Globus pallidus (tissue), 1 donor: ENCODE data around the gene ZSCAN20.

Experiments
- DNase-seq: peaks from one replicate; pipeline ENCODE4 v3.0.0-alpha.2; 2015; ENCODE audit warnings: low spot score

The ZSCAN20 gene

GRCh38 chr1:33472269-33472980 is at the start of gene ZSCAN20:
Gene ZSCAN20 (plus strand): TSS chr1:33472645. CDS start chr1:33479289, 6,644 bp downstream.
- DNase-seq: peak; percentile 98

- no peak for DNase-seq
Measured at GRCh38 chr1:33424205-33424604, 48.2 kb upstream of the ZSCAN20 start.

GRCh38 chr1:33424610-33425009 is 47.8 kb upstream of the ZSCAN20 start:
- DNase-seq: no peak

GRCh38 chr1:33425900-33426299 is 46.5 kb upstream of the ZSCAN20 start:
- DNase-seq: no peak

DNA sequence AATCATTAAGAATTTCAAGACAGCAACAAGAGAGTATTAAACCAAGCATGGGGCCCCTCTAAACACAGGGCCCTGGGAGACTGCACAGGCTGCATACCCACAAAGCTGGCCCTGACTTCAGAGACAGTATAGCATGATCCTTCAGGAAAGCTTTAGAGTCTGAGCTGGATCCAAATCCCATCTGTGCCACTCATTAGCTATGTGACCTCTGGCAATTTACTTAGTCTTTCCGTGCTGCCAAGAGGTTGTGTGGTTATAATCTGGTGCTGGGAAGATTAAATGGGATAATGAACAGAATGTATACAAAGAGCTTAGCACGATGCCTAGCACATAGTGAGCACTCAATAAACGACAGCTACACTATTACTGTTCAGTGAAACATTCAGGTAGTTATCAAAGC is 45.5 kb upstream of the ZSCAN20 start:
- no peak for DNase-seq

DNA sequence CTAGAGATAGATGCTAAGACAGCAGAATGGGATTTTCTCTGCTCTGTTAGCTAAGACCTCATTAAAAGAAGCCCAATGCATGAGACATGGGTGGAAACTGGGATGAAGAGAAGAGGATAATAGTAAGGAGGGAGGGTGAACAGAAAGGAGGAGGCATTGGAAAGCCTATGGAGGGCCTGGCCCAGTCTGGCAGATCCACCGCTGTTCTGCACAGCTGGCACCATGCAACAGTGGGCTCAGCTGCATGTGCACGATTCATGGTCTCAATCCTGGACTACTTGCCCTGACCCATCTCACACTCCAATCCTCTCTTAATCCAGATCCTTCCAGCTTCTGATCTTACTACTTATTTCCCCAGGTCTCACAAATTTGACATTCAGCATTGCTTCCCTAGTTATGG is 43.8 kb upstream of the ZSCAN20 start:
- no peak for DNase-seq

DNA sequence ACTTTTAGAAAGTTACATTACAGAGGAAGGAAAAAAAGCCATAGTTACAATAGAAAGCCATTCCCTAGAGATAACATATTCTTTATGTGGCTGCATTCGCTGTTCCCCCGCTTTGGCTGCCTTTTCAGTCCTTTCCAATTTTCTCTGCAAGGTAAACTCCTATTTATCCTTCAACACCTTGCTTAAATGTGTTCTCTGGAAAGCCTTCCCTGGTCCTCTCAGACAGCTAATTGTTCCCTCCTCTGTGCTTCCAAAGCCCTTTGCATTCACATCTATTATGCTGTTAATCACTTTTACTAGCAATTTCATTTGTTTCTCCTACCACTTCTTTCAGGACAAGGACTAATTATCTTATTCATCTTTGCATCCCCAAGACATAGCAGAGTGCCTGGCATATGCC is 43.1 kb upstream of the ZSCAN20 start:
- DNase-seq: no peak

DNA sequence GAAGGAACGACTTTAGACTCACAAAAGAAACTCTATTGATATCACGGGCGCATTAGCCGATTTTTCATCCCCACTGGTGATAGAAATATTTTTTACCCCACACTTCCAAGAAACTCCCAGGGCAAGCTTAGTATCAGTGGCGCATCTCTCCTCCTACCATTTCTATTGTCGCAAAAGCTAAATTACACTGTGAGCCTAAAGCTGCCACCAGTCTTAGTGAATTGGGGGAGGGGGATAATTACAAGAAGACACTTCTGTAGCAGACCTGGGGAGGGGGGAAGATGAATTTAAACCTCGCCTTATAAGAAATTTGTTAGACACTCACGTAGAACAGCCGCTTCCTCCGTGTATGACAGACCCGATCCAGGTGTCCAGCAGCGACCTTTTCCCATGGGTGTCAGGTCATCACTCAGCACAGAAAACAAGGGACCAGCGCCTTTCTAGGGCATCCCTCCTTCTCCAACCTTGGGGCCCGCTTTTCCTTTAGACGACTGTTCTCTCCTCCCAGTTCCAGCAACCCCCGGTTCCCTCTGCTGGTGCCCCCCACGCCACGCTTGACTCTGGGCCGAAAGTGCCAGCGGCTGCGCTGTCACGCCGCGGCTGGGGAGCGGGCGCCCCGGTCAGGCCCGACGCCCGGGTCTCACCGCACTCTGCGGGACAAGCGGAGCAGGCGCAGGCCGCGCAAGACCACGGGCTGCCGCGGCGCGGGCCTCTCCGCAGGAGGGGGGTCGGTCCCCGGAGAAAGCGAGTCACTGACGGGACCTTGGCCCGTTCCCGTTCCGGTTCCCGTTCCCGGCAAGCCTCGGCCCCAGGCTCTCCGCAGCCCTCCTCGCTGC is 42.4 kb upstream of the ZSCAN20 start:
- DNase-seq: no peak

GRCh38 chr1:33430692-33431593 is 41.5 kb upstream of the ZSCAN20 start, which contains the start of gene PHC2:
Gene PHC2 (minus strand): TSS chr1:33431095. CDS start chr1:33375539, 55,556 bp downstream.
- DNase-seq: peak; percentile 99

GRCh38 chr1:33433509-33434362 is 38.7 kb upstream of the ZSCAN20 start:
- no peak for DNase-seq

GRCh38 chr1:33434363-33434750 is 38.1 kb upstream of the ZSCAN20 start:
- no peak for DNase-seq

- no peak for DNase-seq
Measured at GRCh38 chr1:33435096-33435820, 37.2 kb upstream of the ZSCAN20 start.

GRCh38 chr1:33436557-33437285 is 35.7 kb upstream of the ZSCAN20 start:
- DNase-seq: no peak

- no peak for DNase-seq
Measured at GRCh38 chr1:33438364-33439160, 33.9 kb upstream of the ZSCAN20 start.

GRCh38 chr1:33439662-33440061 is 32.8 kb upstream of the ZSCAN20 start:
- DNase-seq: no peak

- DNase-seq: no peak
Measured at GRCh38 chr1:33441088-33441745, 31.2 kb upstream of the ZSCAN20 start.

GRCh38 chr1:33442141-33442540 is 30.3 kb upstream of the ZSCAN20 start:
- DNase-seq: no peak

DNA sequence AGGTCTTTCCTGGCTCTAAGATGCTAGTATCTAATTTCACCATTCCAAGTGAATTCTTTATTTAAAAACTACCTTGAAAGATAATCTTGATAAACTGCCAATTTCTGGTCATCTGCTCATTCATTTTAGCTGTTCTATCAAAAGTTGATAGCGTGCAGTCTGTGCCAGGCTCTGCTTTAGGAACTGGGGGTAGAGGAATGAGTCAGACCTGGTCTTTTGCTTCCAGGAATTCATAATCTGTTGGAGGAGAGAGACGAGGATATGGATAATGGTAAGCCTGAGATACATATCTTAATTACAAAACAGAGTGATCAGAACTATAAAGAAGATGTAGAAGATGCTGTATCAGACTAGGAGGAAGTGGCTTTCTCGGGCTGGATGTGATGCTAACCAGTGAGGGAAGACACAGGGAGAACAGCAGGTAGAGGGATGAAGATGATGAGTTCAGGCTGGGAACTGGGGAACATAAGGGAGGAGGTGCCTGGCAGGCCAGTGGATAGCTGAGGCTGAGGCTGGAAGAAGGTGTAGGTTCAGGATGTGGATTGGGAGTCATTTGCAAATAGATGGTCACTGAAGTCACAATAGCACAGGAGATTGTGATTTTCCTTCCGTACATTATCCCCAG is 29.3 kb upstream of the ZSCAN20 start:
- no peak for DNase-seq
